ENCODE measurements around the gene HSD11B2. TPM values are rescaled to one million over a fixed set of nuclear protein-coding genes. Genes with fewer than 3 reads are reported as not detected.
A peak's percentile ranks its signal among the peaks of the same experiment; 100 is the strongest.

HSD11B2 gene
- total RNA-seq: 2.2 TPM
- long read RNA-seq, partial matches to known transcripts: 0 of 5 reads
- long read RNA-seq, other reads (novel, unspliced or antisense): 5 of 5 reads

DNA sequence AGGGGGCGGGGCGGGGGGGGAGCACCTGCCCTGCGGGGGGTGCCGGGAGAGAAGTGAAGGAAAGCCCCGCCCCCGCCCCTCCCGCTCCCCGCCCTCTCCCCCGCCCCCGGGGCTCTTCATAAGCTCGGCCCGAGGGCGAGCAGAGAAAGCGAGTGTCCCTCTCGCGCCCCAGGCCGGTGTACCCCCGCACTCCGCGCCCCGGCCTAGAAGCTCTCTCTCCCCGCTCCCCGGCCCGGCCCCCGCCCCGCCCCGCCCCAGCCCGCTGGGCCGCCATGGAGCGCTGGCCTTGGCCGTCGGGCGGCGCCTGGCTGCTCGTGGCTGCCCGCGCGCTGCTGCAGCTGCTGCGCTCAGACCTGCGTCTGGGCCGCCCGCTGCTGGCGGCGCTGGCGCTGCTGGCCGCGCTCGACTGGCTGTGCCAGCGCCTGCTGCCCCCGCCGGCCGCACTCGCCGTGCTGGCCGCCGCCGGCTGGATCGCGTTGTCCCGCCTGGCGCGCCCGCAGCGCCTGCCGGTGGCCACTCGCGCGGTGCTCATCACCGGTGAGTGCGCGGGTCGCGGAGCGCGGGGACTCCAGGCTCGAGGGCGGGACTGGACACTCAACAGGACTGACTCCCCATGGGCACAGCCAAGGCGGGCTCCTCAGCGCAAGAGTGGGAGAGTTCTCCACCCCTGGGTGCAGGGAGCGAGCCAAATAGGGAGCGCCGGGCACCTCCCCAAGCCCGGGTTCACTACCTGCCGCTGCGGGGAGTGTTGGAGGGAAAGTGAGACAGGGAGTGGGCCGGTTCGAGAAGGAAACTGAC, at the start of gene HSD11B2:
HSD11B2 (plus strand) TSS at position 145 of the 798 bp plus-strand sequence; CDS start at position 273, 128 bp downstream.
- TF ChIP-seq, protein P1, sequence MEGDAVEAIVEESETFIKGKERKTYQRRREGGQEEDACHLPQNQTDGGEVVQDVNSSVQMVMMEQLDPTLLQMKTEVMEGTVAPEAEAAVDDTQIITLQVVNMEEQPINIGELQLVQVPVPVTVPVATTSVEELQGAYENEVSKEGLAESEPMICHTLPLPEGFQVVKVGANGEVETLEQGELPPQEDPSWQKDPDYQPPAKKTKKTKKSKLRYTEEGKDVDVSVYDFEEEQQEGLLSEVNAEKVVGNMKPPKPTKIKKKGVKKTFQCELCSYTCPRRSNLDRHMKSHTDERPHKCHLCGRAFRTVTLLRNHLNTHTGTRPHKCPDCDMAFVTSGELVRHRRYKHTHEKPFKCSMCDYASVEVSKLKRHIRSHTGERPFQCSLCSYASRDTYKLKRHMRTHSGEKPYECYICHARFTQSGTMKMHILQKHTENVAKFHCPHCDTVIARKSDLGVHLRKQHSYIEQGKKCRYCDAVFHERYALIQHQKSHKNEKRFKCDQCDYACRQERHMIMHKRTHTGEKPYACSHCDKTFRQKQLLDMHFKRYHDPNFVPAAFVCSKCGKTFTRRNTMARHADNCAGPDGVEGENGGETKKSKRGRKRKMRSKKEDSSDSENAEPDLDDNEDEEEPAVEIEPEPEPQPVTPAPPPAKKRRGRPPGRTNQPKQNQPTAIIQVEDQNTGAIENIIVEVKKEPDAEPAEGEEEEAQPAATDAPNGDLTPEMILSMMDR (IDR thresholded peaks at IDR 0.05): no peak
- peak within 1 kb of the TSS; percentile 50 for H3K4me3 ChIP-seq
- peak; percentile 70 for ATAC-seq
- no peaks in the 10 kb centered on the region for H3K9me3 ChIP-seq
- H3K27me3 ChIP-seq: no peaks in the 10 kb centered on the region
- no peak within 1 kb of the TSS for H3K27ac ChIP-seq
- intact Hi-C loops (cut with DNase I): no loop called here
- no peaks in the 10 kb centered on the region for H3K36me3 ChIP-seq
- H3K4me1 ChIP-seq: peaks cover 21% of the 10 kb centered on the region
- peak; percentile 83 for DNase-seq

DNA sequence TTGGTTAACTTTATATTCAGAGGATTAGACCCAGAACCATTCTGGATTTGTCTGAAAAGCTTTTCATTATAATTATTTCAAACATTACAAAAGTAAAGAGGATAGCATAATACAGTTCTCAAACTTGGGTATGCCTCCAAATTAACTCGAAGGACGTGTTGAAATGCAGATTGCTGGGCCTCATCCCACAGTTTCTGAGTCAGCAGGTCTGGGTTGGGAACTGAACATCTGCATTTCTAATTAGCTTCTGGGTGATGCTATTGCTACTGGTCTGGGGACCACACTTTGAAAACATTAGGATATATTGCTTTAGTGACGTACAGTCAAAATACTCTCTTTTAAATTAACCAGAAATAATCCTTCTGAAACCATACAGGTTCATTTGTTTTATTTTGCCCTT, 47.6 kb upstream of the HSD11B2 start:
- Histone ChIP-seq H3K27ac (no peak overlapping the region), H3K4me3 (no peak overlapping the region), H3K36me3 (no peaks in the 10 kb centered on the region), H3K9me3 (no peaks in the 10 kb centered on the region), H3K4me1 (no peaks in the 10 kb centered on the region), H3K27me3 (no peaks in the 10 kb centered on the region)
- intact Hi-C loops (cut with DNase I): no loop called here
- TF ChIP-seq, protein P1 (IDR thresholded peaks at IDR 0.05): no peak
- DNase-seq: no peak
- no peak for ATAC-seq

GRCh38 chr16:67384778-67385510, 46.0 kb upstream of the HSD11B2 start:
- TF ChIP-seq, protein P1 (IDR thresholded peaks at IDR 0.05): no peak
- ATAC-seq (no peak), DNase-seq (no peak)
- Histone ChIP-seq H3K9me3 (no peaks in the 10 kb centered on the region), H3K27me3 (no peaks in the 10 kb centered on the region), H3K4me1 (no peaks in the 10 kb centered on the region), H3K4me3 (no peak overlapping the region), H3K36me3 (no peaks in the 10 kb centered on the region), H3K27ac (no peak overlapping the region)
- intact Hi-C loops (cut with DNase I): no loop called here

DNA sequence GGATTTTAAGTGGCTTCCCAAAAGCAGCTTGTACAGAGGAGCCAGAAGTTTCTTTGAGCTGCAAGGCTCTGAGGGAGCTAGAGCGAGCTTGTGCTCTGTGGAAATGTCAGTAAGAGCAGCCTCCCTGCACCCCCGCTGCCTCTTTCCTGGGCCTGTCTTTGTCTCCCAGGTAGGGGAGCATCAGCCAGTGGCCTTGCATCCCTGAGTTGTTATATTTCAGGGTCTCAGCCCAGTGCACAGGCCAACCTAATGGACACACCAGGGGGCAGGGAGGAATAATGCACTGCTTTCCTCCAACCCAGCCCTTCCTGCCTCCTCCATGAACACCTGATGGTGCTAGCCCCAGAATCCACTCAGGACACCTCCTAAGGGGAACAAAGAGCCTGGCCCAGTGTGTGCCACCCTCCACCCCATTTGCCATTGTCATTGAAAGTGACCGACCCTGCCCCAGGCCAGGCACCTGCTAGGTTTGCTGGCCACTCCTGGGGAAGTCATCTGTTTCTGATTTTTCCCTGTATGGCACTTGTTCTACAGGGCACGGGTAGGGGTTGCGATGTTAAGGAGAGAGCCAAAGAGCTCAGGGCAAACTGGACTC, 44.0 kb upstream of the HSD11B2 start:
- DNase-seq (peak; percentile 33), ATAC-seq (no peak)
- Histone ChIP-seq H3K36me3 (no peaks in the 10 kb centered on the region), H3K9me3 (no peaks in the 10 kb centered on the region), H3K27me3 (no peaks in the 10 kb centered on the region), H3K4me3 (no peak overlapping the region), H3K27ac (no peak overlapping the region), H3K4me1 (peaks cover 10% of the 10 kb centered on the region)
- TF ChIP-seq, protein P1 (IDR thresholded peaks at IDR 0.05): no peak
- intact Hi-C loops (cut with DNase I): no loop called here

- intact Hi-C loops (cut with DNase I): no loop called here
- DNase-seq: peak; percentile 20
- no peak overlapping the region for H3K27ac ChIP-seq
- H3K4me1 ChIP-seq: peaks cover 11% of the 10 kb centered on the region
- no peaks in the 10 kb centered on the region for H3K36me3 ChIP-seq
- no peak overlapping the region for H3K4me3 ChIP-seq
- ATAC-seq: no peak
- TF ChIP-seq, protein P1 (IDR thresholded peaks at IDR 0.05): no peak
- H3K9me3 ChIP-seq: no peaks in the 10 kb centered on the region
- no peaks in the 10 kb centered on the region for H3K27me3 ChIP-seq
Observed at GRCh38 chr16:67387479-67388079, 43.3 kb upstream of the HSD11B2 start.

All from upper lobe of right lung (tissue), 1 donor.